Measurements from ENCODE around the gene MFSD1. TPM values are rescaled to one million over a fixed set of nuclear protein-coding genes. Genes with fewer than 3 reads are reported as not detected.

MFSD1 gene
- polyA plus RNA-seq, 1 of the 3 experiments (the other 2 are of a cell fraction): 44.9 TPM

- CTCF ChIA-PET: interaction anchor here (2.0 kb wide), 1 partner anchor 33 kb away, joined by 6 read pairs; no protein-coding TSS in a partner anchor
- Histone ChIP-seq H3K4me3 (ENCODE audit: low read depth in 2 of 2, low read length in 1 of 2) (no peak overlapping the region), H3K4me2 (no peak overlapping the region), H3K9ac (no peak overlapping the region), H3K9me2 (peaks cover 3% of the 10 kb centered on the region; the same call in 1 of the 2 replicates), H4K20me1 (ENCODE audit: insufficient read depth) (no peaks in the 10 kb centered on the region), H3K27ac (ENCODE audit: low read depth in 2 of 2, low read length in 1 of 2) (no peak overlapping the region), H3F3A (replicated peaks; ENCODE audit: insufficient read depth) (peaks cover under 1% of the 10 kb centered on the region), H3K79me2 (ENCODE audit: insufficient read depth) (no peaks in the 10 kb centered on the region), H3K9me3 (no peaks in the 10 kb centered on the region), H2AFZ (ENCODE audit: low read depth) (no peak overlapping the region), H3K36me3 (replicated peaks in 1 of 2; ENCODE audit: control insufficient read depth in 1 of 2, insufficient read depth in 2 of 2, low read length in 1 of 2) (no peaks in the 10 kb centered on the region), H3K27me3 (ENCODE audit: insufficient read depth) (no peaks in the 10 kb centered on the region), H3K4me1 (ENCODE audit: control insufficient read depth in 1 of 2, insufficient read depth in 2 of 2, low read depth in 1 of 2, low read length in 1 of 2) (peaks cover 0 to 7% of the 10 kb centered on the region in 2 experiments; a peak in 1 of 4 replicates)
- no peak for TF ChIP-seq MEF2A (IDR thresholded peaks at IDR 0.05; ENCODE audit: borderline replicate concordance, low read depth)
- TF ChIP-seq RCOR1 (IDR thresholded peaks at IDR 0.05; ENCODE audit: low read length): no peak
- no peak for TF ChIP-seq TEAD4 (IDR thresholded peaks at IDR 0.05; ENCODE audit: borderline replicate concordance, insufficient read depth)
- no peak for TF ChIP-seq PBX3 (IDR thresholded peaks at IDR 0.05)
- TF ChIP-seq YY1 (IDR thresholded peaks at IDR 0.05; ENCODE audit: low read depth): no peak
- no peak for TF ChIP-seq EZH2phosphoT487 (IDR thresholded peaks at IDR 0.05; ENCODE audit: borderline replicate concordance, low read depth)
- TF ChIP-seq POLR2AphosphoS5 (IDR thresholded peaks at IDR 0.05; ENCODE audit: low read depth, low read length): no peak
- no peak for TF ChIP-seq FOXM1 (IDR thresholded peaks at IDR 0.05; ENCODE audit: low read depth)
- 89% methylated on average over 3 of the region's 3 CpGs for WGBS (ENCODE audit: low lambda C conversion rate)
- POLR2A ChIA-PET: no interaction called here
- no peak for DNase-seq
Observed at GRCh38 chr3:158761350-158761749, 40.5 kb upstream of the MFSD1 start.

- no peaks in the 10 kb centered on the region for H3K27me3 ChIP-seq (ENCODE audit: insufficient read depth)
- H3K4me1 ChIP-seq (ENCODE audit: control insufficient read depth in 1 of 2, insufficient read depth in 2 of 2, low read depth in 1 of 2, low read length in 1 of 2): peaks cover 0 to 7% of the 10 kb centered on the region in 2 experiments; a peak in 1 of 4 replicates
- CTCF ChIA-PET: interaction anchor here (0.6 to 1.1 kb wide), 2 partner anchors 11 to 28 kb away, joined by 3 read pairs; no protein-coding TSS in a partner anchor
- POLR2A ChIA-PET: no interaction called here
- no peak overlapping the region for H3K27ac ChIP-seq (ENCODE audit: low read depth in 2 of 2, low read length in 1 of 2)
- no peak overlapping the region for H3K4me2 ChIP-seq
- no peaks in the 10 kb centered on the region for H4K20me1 ChIP-seq (ENCODE audit: insufficient read depth)
- H3K9ac ChIP-seq: no peak overlapping the region
- no peak for TF ChIP-seq JUND (IDR thresholded peaks at IDR 0.05)
- TF ChIP-seq RAD21 (IDR thresholded peaks at IDR 0.05; ENCODE audit: low read length): no peak
- no peak for TF ChIP-seq ELF1 (IDR thresholded peaks at IDR 0.05)
- TF ChIP-seq NFIC (IDR thresholded peaks at IDR 0.05; ENCODE audit: borderline replicate concordance): no peak
- TF ChIP-seq USF2 (IDR thresholded peaks at IDR 0.05; ENCODE audit: borderline replicate concordance, low read depth, low read length): no peak
- no peak for TF ChIP-seq EP300 (IDR thresholded peaks at IDR 0.05; ENCODE audit: borderline replicate concordance in 1 of 2, low read depth in 1 of 2, low read length in 1 of 2)
- TF ChIP-seq SMC3 (IDR thresholded peaks at IDR 0.05; ENCODE audit: low read depth, low read length): no peak
- TF ChIP-seq PBX3 (IDR thresholded peaks at IDR 0.05): no peak
- TF ChIP-seq REST (IDR thresholded peaks at IDR 0.05; ENCODE audit: low read depth, low read length): no peak
- TF ChIP-seq FOXM1 (IDR thresholded peaks at IDR 0.05; ENCODE audit: low read depth): no peak
- TF ChIP-seq CHD2 (IDR thresholded peaks at IDR 0.05; ENCODE audit: low read length, partially characterized antibody): no peak
- TF ChIP-seq EZH2phosphoT487 (IDR thresholded peaks at IDR 0.05; ENCODE audit: borderline replicate concordance, low read depth): no peak
- no peak overlapping the region for H2AFZ ChIP-seq (ENCODE audit: low read depth)
- H3K9me3 ChIP-seq: no peaks in the 10 kb centered on the region
- WGBS (ENCODE audit: low lambda C conversion rate): 85% methylated on average over 4 of the region's 4 CpGs
- H3K4me3 ChIP-seq (ENCODE audit: low read depth in 2 of 2, low read length in 1 of 2): no peak overlapping the region
- DNase-seq: no peak
- peaks cover 3% of the 10 kb centered on the region; the same call in 1 of the 2 replicates for H3K9me2 ChIP-seq
- H3K79me2 ChIP-seq (ENCODE audit: insufficient read depth): no peaks in the 10 kb centered on the region
- H3F3A ChIP-seq (replicated peaks; ENCODE audit: insufficient read depth): no peaks in the 10 kb centered on the region
- H3K36me3 ChIP-seq (replicated peaks in 1 of 2; ENCODE audit: control insufficient read depth in 1 of 2, insufficient read depth in 2 of 2, low read length in 1 of 2): no peaks in the 10 kb centered on the region
Observed at GRCh38 chr3:158762701-158763100, 39.2 kb upstream of the MFSD1 start.

All from SK-N-SH (cell line).